ENCODE data around the gene SCNN1A. TPM values are rescaled to one million over a fixed set of nuclear protein-coding genes. Genes with fewer than 3 reads are reported as not detected.

The SCNN1A gene
- total RNA-seq, 2 experiments from 2014 or later, result 0.35 to 1.0 TPM

DNA sequence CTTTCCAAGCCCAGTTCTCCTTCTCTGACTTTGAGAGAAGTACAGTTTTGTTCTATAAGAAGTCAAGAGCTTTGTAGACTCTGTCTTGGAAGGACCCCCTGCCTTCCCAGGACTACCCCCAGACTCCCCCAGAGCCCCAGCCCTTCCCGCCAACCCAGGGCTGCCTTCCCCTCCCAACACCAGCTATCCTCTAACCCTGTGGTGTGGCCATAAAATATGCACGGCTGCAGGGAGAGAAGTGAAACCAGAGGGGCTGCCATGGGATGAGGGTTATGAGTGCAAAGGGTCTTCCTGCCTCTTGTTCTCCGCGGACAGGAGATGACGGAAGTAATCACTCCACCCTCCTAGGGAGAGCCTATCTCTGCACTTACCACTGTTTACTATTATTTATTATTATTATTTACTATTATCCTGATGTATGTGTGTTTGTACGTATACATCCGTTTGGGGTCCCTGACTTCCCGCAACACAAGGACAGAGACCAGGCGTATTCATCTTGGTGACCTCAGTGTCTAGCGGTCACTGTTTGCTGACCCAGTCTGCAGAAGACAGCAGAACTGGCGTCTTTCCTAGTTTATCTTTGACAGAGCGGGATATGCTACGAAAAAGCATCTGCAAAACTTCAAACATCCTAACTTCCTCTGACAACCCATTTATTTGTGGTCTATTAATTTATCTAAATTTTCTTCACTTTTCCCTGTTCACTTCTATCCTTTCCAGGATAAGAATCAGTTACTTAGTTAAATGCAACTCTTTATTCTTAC lies 3.5 kb upstream of the SCNN1A start:
- Histone ChIP-seq H3K36me3 (ENCODE audit: insufficient read depth, low read length) (no peaks in the 10 kb centered on the region), H3K4me2 (ENCODE audit: low read length) (no peak overlapping the region), H2AFZ (ENCODE audit: low read length) (no peak overlapping the region), H3K4me3 (ENCODE audit: low read depth, low read length, poor library complexity, severe bottlenecking) (no peak overlapping the region), H3K4me1 (ENCODE audit: insufficient read depth, low read length, poor library complexity, severe bottlenecking) (peaks cover 10% of the 10 kb centered on the region), H3K9me2 (ENCODE audit: insufficient read depth, low read length) (no peaks in the 10 kb centered on the region), H3K79me2 (ENCODE audit: insufficient read depth, low read depth, low read length) (no peaks in the 10 kb centered on the region), H3K27ac (ENCODE audit: low read depth, low read length, poor library complexity, severe bottlenecking) (no peak overlapping the region), H4K20me1 (ENCODE audit: insufficient read depth, low read length) (no peaks in the 10 kb centered on the region), H3K9me3 (ENCODE audit: low read length) (no peaks in the 10 kb centered on the region)
- no TSS peak for BruUV-seq (replicated peaks)
- CTCF ChIA-PET (ENCODE audit: unreplicated experiment), result interaction anchor here (0.5 kb wide), 1 partner anchor 95 kb away, joined by 3 read pairs; no protein-coding TSS in a partner anchor
- intact Hi-C loops (cut with micrococcal nuclease; ENCODE audit: unreplicated experiment), result no loop called here
- DNase-seq (ENCODE audit: low spot score), result no peak
- TF ChIP-seq, protein P1, sequence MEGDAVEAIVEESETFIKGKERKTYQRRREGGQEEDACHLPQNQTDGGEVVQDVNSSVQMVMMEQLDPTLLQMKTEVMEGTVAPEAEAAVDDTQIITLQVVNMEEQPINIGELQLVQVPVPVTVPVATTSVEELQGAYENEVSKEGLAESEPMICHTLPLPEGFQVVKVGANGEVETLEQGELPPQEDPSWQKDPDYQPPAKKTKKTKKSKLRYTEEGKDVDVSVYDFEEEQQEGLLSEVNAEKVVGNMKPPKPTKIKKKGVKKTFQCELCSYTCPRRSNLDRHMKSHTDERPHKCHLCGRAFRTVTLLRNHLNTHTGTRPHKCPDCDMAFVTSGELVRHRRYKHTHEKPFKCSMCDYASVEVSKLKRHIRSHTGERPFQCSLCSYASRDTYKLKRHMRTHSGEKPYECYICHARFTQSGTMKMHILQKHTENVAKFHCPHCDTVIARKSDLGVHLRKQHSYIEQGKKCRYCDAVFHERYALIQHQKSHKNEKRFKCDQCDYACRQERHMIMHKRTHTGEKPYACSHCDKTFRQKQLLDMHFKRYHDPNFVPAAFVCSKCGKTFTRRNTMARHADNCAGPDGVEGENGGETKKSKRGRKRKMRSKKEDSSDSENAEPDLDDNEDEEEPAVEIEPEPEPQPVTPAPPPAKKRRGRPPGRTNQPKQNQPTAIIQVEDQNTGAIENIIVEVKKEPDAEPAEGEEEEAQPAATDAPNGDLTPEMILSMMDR (conservative IDR thresholded peaks at IDR 0.05; ENCODE audit: low read length), result no peak
- TF ChIP-seq EZH2phosphoT487 (IDR thresholded peaks at IDR 0.05; ENCODE audit: borderline replicate concordance, low read depth, low read length), result no peak
- POLR2A ChIA-PET, result interaction anchor here (0.6 kb wide), 1 partner anchor 80 kb away, joined by 4 read pairs; no protein-coding TSS in a partner anchor

DNA sequence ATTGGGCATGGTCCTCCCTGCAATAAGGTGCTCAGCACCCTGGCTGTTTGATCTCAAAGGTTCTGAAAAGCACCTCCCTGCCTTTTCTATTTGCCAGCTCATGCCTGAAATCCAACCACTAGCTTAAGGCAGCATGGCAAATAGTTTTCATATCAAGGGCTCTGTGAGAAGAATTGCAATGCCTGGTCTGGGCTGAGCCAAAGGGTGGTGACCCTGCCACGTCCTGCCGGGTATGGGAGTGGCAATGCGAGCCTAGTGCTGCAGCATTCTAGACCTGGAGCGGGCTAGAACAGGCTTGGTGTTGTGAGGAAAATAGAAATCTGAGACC lies 2.3 kb upstream of the SCNN1A start:
- BruUV-seq (replicated peaks), result no TSS peak
- H4K20me1 ChIP-seq (ENCODE audit: insufficient read depth, low read length), result no peaks in the 10 kb centered on the region
- ChIA-PET CTCF (ENCODE audit: unreplicated experiment) (no interaction called here), POLR2A (interaction anchor here (1.2 kb wide), 1 partner anchor 10 kb away, joined by 3 read pairs; no protein-coding TSS in a partner anchor)
- no peaks in the 10 kb centered on the region for H3K79me2 ChIP-seq (ENCODE audit: insufficient read depth, low read depth, low read length)
- H2AFZ ChIP-seq (ENCODE audit: low read length), result peak overlapping the region; percentile 75; the same call in 1 of the 2 replicates
- no peaks in the 10 kb centered on the region for H3K36me3 ChIP-seq (ENCODE audit: insufficient read depth, low read length)
- no peaks in the 10 kb centered on the region for H3K9me2 ChIP-seq (ENCODE audit: insufficient read depth, low read length)
- H3K9me3 ChIP-seq (ENCODE audit: low read length), result no peaks in the 10 kb centered on the region
- no peak overlapping the region for H3K4me2 ChIP-seq (ENCODE audit: low read length)
- H3K4me1 ChIP-seq (ENCODE audit: insufficient read depth, low read length, poor library complexity, severe bottlenecking), result peaks cover 10% of the 10 kb centered on the region
- intact Hi-C loops (cut with micrococcal nuclease; ENCODE audit: unreplicated experiment), result no loop called here
- TF ChIP-seq, protein P1 (conservative IDR thresholded peaks at IDR 0.05; ENCODE audit: low read length), result no peak
- TF ChIP-seq EZH2phosphoT487 (IDR thresholded peaks at IDR 0.05; ENCODE audit: borderline replicate concordance, low read depth, low read length), result no peak
- H3K4me3 ChIP-seq (ENCODE audit: low read depth, low read length, poor library complexity, severe bottlenecking), result no peak overlapping the region
- H3K27ac ChIP-seq (ENCODE audit: low read depth, low read length, poor library complexity, severe bottlenecking), result no peak overlapping the region
- DNase-seq (ENCODE audit: low spot score), result no peak
